Measurements from ENCODE around the gene CASP9. TPM values are rescaled to one million over a fixed set of nuclear protein-coding genes. Genes with fewer than 3 reads are reported as not detected.

CASP9 gene
- total and polyA plus RNA-seq, 10 of the 15 experiments (the other 5 are each of a cell fraction or from before 2014, with no cell fraction given) = 2.7 to 14.6 (median 7.6) TPM

GRCh38 chr1:15452216-15452615 is 71.8 kb downstream of the CASP9 start (continued):
- TF ChIP-seq PRDM15 (CRISPR knock-in tag; IDR thresholded peaks at IDR 0.05) = no peak
- no peak for TF ChIP-seq BCL3 (IDR thresholded peaks at IDR 0.05; ENCODE audit: borderline replicate concordance, insufficient read depth, low read depth, low read length, poor library complexity, severe bottlenecking)
- TF ChIP-seq RFX5 (IDR thresholded peaks at IDR 0.05; ENCODE audit: low read depth, low read length) = no peak
- TF ChIP-seq, protein P1, sequence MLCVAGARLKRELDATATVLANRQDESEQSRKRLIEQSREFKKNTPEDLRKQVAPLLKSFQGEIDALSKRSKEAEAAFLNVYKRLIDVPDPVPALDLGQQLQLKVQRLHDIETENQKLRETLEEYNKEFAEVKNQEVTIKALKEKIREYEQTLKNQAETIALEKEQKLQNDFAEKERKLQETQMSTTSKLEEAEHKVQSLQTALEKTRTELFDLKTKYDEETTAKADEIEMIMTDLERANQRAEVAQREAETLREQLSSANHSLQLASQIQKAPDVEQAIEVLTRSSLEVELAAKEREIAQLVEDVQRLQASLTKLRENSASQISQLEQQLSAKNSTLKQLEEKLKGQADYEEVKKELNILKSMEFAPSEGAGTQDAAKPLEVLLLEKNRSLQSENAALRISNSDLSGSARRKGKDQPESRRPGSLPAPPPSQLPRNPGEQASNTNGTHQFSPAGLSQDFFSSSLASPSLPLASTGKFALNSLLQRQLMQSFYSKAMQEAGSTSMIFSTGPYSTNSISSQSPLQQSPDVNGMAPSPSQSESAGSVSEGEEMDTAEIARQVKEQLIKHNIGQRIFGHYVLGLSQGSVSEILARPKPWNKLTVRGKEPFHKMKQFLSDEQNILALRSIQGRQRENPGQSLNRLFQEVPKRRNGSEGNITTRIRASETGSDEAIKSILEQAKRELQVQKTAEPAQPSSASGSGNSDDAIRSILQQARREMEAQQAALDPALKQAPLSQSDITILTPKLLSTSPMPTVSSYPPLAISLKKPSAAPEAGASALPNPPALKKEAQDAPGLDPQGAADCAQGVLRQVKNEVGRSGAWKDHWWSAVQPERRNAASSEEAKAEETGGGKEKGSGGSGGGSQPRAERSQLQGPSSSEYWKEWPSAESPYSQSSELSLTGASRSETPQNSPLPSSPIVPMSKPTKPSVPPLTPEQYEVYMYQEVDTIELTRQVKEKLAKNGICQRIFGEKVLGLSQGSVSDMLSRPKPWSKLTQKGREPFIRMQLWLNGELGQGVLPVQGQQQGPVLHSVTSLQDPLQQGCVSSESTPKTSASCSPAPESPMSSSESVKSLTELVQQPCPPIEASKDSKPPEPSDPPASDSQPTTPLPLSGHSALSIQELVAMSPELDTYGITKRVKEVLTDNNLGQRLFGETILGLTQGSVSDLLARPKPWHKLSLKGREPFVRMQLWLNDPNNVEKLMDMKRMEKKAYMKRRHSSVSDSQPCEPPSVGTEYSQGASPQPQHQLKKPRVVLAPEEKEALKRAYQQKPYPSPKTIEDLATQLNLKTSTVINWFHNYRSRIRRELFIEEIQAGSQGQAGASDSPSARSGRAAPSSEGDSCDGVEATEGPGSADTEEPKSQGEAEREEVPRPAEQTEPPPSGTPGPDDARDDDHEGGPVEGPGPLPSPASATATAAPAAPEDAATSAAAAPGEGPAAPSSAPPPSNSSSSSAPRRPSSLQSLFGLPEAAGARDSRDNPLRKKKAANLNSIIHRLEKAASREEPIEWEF (IDR thresholded peaks at IDR 0.05; ENCODE audit: insufficient replicate concordance, low read depth, low read length) = no peak
- TF ChIP-seq JUNB (IDR thresholded peaks at IDR 0.05) = no peak
- no peak for TF ChIP-seq CHD2 (IDR thresholded peaks at IDR 0.05; ENCODE audit: borderline replicate concordance, low read depth, low read length)
- TF ChIP-seq HDGF (IDR thresholded peaks at IDR 0.05) = no peak
- TF ChIP-seq ZNF384 (IDR thresholded peaks at IDR 0.05; ENCODE audit: borderline replicate concordance, low read depth, low read length) = no peak
- TF ChIP-seq TCF7 (IDR thresholded peaks at IDR 0.05; ENCODE audit: borderline replicate concordance) = no peak
- no peak for TF ChIP-seq ZBTB11 (CRISPR knock-in tag; IDR thresholded peaks at IDR 0.05)
- TF ChIP-seq E2F8 (IDR thresholded peaks at IDR 0.05; ENCODE audit: low read depth, partially characterized antibody) = no peak
- TF ChIP-seq GATAD2B (conservative IDR thresholded peaks at IDR 0.05; ENCODE audit: low read depth) = no peak
- no peak for TF ChIP-seq MEF2A (IDR thresholded peaks at IDR 0.05; ENCODE audit: insufficient read depth, low read depth, low read length)

Measured in GM12878 (cell line).